H1 (cell line): Measurements from ENCODE around the gene CAPS. TPM values are rescaled to one million over a fixed set of nuclear protein-coding genes. Genes with fewer than 3 reads are reported as not detected.

ENCODE experiments used
- CTCF ChIA-PET: fragments of 300-600 bp; sonication (Branson Sonifier 250); formaldehyde crosslinking; loops from one replicate; lab custom pipeline; 2021; ENCODE audit not compliant: partially characterized antibody; lab: Charles Lee
- POLR2A ChIA-PET: fragments of 300-600 bp; sonication (Branson Sonifier 250); formaldehyde crosslinking; loops from one replicate; lab custom pipeline; 2021; ENCODE audit warnings: inconsistent platforms; ENCODE audit not compliant: partially characterized antibody; lab: Charles Lee
- DNase-seq, 2 experiments: peaks; one replicate each; pipeline versions ENCODE4 v3.0.0 to v3.0.0-alpha.2; 2010 to 2022; ENCODE audit warnings: low spot score in 2 of 2, low read depth in 1 of 2, mixed read lengths in 1 of 2
- FAIRE-seq: peaks from 2 replicates; lab custom pipeline; 2011; peaks lifted over from hg19 to GRCh38; lab: Jason Lieb, UNC
- H2AFZ ChIP-seq: 2 replicates; pipeline ENCODE4 v1.8.1; 2012; ENCODE audit warnings: low read length, inconsistent platforms
- H2AK5ac ChIP-seq: 2 replicates; pipeline ENCODE4 v1.6.1; 2013; ENCODE audit warnings: low read depth, low read length
- H2BK120ac ChIP-seq: replicated peaks from 2 replicates; pipeline ENCODE3; 2013; ENCODE audit warnings: low read depth, low read length, inconsistent platforms
- H2BK12ac ChIP-seq: 2 replicates; pipeline ENCODE4 v1.6.1; 2013; ENCODE audit warnings: low read depth, low read length
- H2BK15ac ChIP-seq: 2 replicates; pipeline ENCODE4 v1.6.1; 2013; ENCODE audit warnings: low read length
- H2BK20ac ChIP-seq: 2 replicates; pipeline ENCODE4 v1.6.1; 2013; ENCODE audit warnings: low read length
- H2BK5ac ChIP-seq: 2 replicates; pipeline ENCODE4 v1.6.1; 2013; ENCODE audit warnings: low read depth, low read length
- H3K14ac ChIP-seq: 2 replicates; pipeline ENCODE4 v1.6.1; 2013; ENCODE audit warnings: inconsistent platforms; ENCODE audit not compliant: insufficient read length
- H3K18ac ChIP-seq: 2 replicates; pipeline ENCODE4 v1.6.1; 2013; ENCODE audit warnings: low read length; ENCODE audit errors: extremely low read depth
- H3K23ac ChIP-seq: 2 replicates; pipeline ENCODE4 v1.6.1; 2013; ENCODE audit warnings: inconsistent platforms; ENCODE audit not compliant: insufficient read length
- H3K23me2 ChIP-seq: 2 replicates; pipeline ENCODE4 v1.6.1; 2013; ENCODE audit warnings: low read depth, low read length
- H3K27ac ChIP-seq: 2 replicates; pipeline ENCODE4 v1.6.1; 2011; ENCODE audit warnings: low read depth, low read length, inconsistent platforms
- H3K27me3 ChIP-seq, 4 experiments: replicated peaks in 1 of 4; 1 replicate in 1 of 4; 2 replicates in 3 of 4; pipeline versions ENCODE4 v1.6.1 to v1.8.1; 2011 to 2013; ENCODE audit warnings: low read length in 3 of 4, mild to moderate bottlenecking in 3 of 4, inconsistent platforms in 2 of 4, mixed read lengths in 2 of 4, moderate library complexity in 1 of 4; ENCODE audit not compliant: control insufficient read depth in 3 of 4, insufficient read depth in 3 of 4; ENCODE audit errors: extremely low read depth in 1 of 4
- H3K36me3 ChIP-seq, 4 experiments: 2 replicates each; pipeline versions ENCODE4 v1.6.1 to v1.8.1; 2011 to 2013; ENCODE audit warnings: mild to moderate bottlenecking in 4 of 4, low read length in 3 of 4, moderate library complexity in 2 of 4, control low read depth in 1 of 4, inconsistent platforms in 1 of 4; ENCODE audit not compliant: insufficient read depth in 4 of 4, control insufficient read depth in 2 of 4
- H3K4ac ChIP-seq: replicated peaks from 2 replicates; pipeline ENCODE3; 2013; ENCODE audit warnings: low read length, low read depth, mixed read lengths, inconsistent platforms; ENCODE audit not compliant: insufficient read length
- H3K4me1 ChIP-seq, 4 experiments: replicated peaks in 1 of 4; 1 replicate in 1 of 4; 2 replicates in 3 of 4; pipeline versions ENCODE4 v1.6.1 to v1.8.1; 2011 to 2013; ENCODE audit warnings: low read length in 3 of 4, inconsistent platforms in 2 of 4, mixed read lengths in 1 of 4; ENCODE audit not compliant: insufficient read depth in 4 of 4, control insufficient read depth in 3 of 4
- H3K4me2 ChIP-seq, 2 experiments: 2 replicates each; pipeline versions ENCODE4 v1.6.1 to v1.8.1; 2011 to 2013; ENCODE audit warnings: low read depth in 2 of 2, low read length in 2 of 2, control low read depth in 1 of 2, inconsistent platforms in 1 of 2, mild to moderate bottlenecking in 1 of 2; ENCODE audit not compliant: insufficient read depth in 1 of 2
- H3K4me3 ChIP-seq, 4 experiments: fragments of 200-600, 300-600 bp in 1 of 4; sonication (generic), shearing (Covaris generic), sonication (Bioruptor Twin) in 1 of 4; 2 replicates each; pipeline versions ENCODE4 v1.5.1 to v1.8.1; 2011 to 2016; ENCODE audit warnings: low read length in 4 of 4, low read depth in 3 of 4, control low read depth in 2 of 4, inconsistent platforms in 2 of 4, mild to moderate bottlenecking in 2 of 4, mixed read lengths in 1 of 4, moderate library complexity in 1 of 4; ENCODE audit not compliant: insufficient read depth in 2 of 4; ENCODE audit errors: extremely low read depth in 1 of 4
- H3K56ac ChIP-seq: replicated peaks from 2 replicates; pipeline ENCODE3; 2013; ENCODE audit warnings: low read depth, mild to moderate bottlenecking, mixed read lengths, low read length, inconsistent platforms; ENCODE audit not compliant: insufficient read length
- H3K79me1 ChIP-seq: 2 replicates; pipeline ENCODE4 v1.6.1; 2013; ENCODE audit warnings: low read depth, low read length, control low read depth
- H3K79me2 ChIP-seq, 2 experiments: 2 replicates each; pipeline versions ENCODE4 v1.6.1 to v1.8.1; 2012 to 2013; ENCODE audit warnings: low read length in 2 of 2, mild to moderate bottlenecking in 2 of 2, inconsistent platforms in 1 of 2; ENCODE audit not compliant: insufficient read depth in 2 of 2, control insufficient read depth in 1 of 2
- H3K9ac ChIP-seq, 4 experiments: replicated peaks in 1 of 4; 1 replicate in 1 of 4; 2 replicates in 3 of 4; pipeline versions ENCODE4 v1.6.1 to v1.8.1; 2011 to 2013; ENCODE audit warnings: low read depth in 3 of 4, low read length in 3 of 4, control low read depth in 2 of 4, mild to moderate bottlenecking in 2 of 4, moderate library complexity in 2 of 4, inconsistent platforms in 1 of 4; ENCODE audit errors: extremely low read depth in 1 of 4
- H3K9me3 ChIP-seq, 2 experiments: 2 replicates each; pipeline versions ENCODE4 v1.6.1 to v1.8.1; 2012 to 2013; ENCODE audit warnings: mild to moderate bottlenecking in 2 of 2, moderate library complexity in 2 of 2, control low read depth in 1 of 2, inconsistent platforms in 1 of 2, low read depth in 1 of 2, low read length in 1 of 2, mixed read lengths in 1 of 2; ENCODE audit not compliant: insufficient read depth in 2 of 2
- H4K20me1 ChIP-seq, 2 experiments: replicated peaks in 1 of 2; 2 replicates each; pipeline versions ENCODE3 to v1.8.1; 2011 to 2013; ENCODE audit warnings: inconsistent platforms in 2 of 2, low read length in 2 of 2, mild to moderate bottlenecking in 1 of 2; ENCODE audit not compliant: insufficient read depth in 2 of 2, control insufficient read depth in 1 of 2
- H4K5ac ChIP-seq: 2 replicates; pipeline ENCODE4 v1.6.1; 2013; ENCODE audit warnings: low read length, low read depth, mixed read lengths, inconsistent platforms; ENCODE audit not compliant: insufficient read length
- H4K8ac ChIP-seq: 2 replicates; pipeline ENCODE4 v1.8.0; 2013; ENCODE audit warnings: mild to moderate bottlenecking, moderate library complexity, low read length, inconsistent platforms; ENCODE audit not compliant: insufficient read depth; ENCODE audit errors: extremely low read depth
- H4K91ac ChIP-seq: replicated peaks from 2 replicates; pipeline ENCODE3; 2013; ENCODE audit warnings: low read length, mixed read lengths, inconsistent platforms; ENCODE audit not compliant: insufficient read length
- ASH2L ChIP-seq: fragments of 200-600, 300-600 bp; sonication (generic); IDR thresholded peaks from one replicate; pipeline ENCODE4 v1.7.1; 2017; ENCODE audit warnings: low read length
- BRCA1 ChIP-seq: IDR thresholded peaks from 2 replicates; pipeline ENCODE4 v1.6.1; 2012; ENCODE audit warnings: low read depth, low read length, improper control_type of control experiment
- EGR1 ChIP-seq: IDR thresholded peaks from 2 replicates; pipeline ENCODE4 v1.6.1; 2011; ENCODE audit warnings: low read depth, low read length, borderline replicate concordance
- HDAC6 ChIP-seq: IDR thresholded peaks from one replicate; pipeline ENCODE4 v1.7.1; 2012; ENCODE audit warnings: low read depth, mild to moderate bottlenecking, inconsistent platforms, low read length, moderate library complexity
- KDM5A ChIP-seq: fragments of 200-600 bp; IDR thresholded peaks from 2 replicates; pipeline ENCODE4 v1.7.1; 2012; ENCODE audit warnings: mild to moderate bottlenecking, low read length, inconsistent platforms, mixed read lengths
- NRF1 ChIP-seq: IDR thresholded peaks from 2 replicates; pipeline ENCODE4 v1.6.1; 2011; ENCODE audit warnings: mild to moderate bottlenecking, low read depth, low read length, improper control_type of control experiment
- POLR2A ChIP-seq, 2 experiments: IDR thresholded peaks; 1 replicate in 1 of 2; 2 replicates in 1 of 2; pipeline ENCODE4 v1.6.1; 2011; ENCODE audit warnings: low read depth in 2 of 2, low read length in 2 of 2, mild to moderate bottlenecking in 2 of 2; ENCODE audit errors: control extremely low read depth in 1 of 2
- RXRA ChIP-seq: IDR thresholded peaks from 2 replicates; pipeline ENCODE4 v1.6.1; 2011; ENCODE audit warnings: low read depth, mild to moderate bottlenecking, low read length, moderate library complexity; ENCODE audit not compliant: insufficient read depth
- SAP30 ChIP-seq: fragments of 300-600 bp; sonication (generic); IDR thresholded peaks from 2 replicates; pipeline ENCODE4 v1.7.1; 2012; ENCODE audit warnings: low read length, moderate library complexity, mild to moderate bottlenecking, inconsistent platforms; ENCODE audit not compliant: insufficient read depth, insufficient replicate concordance
- SIN3A ChIP-seq, 2 experiments: IDR thresholded peaks in 1 of 2; conservative IDR thresholded peaks in 1 of 2; 2 replicates each; pipeline ENCODE4 v1.6.1; 2011 to 2012; ENCODE audit warnings: low read length in 2 of 2, improper control_type of control experiment in 1 of 2, low read depth in 1 of 2, mild to moderate bottlenecking in 1 of 2
- SIRT6 ChIP-seq: IDR thresholded peaks from one replicate; pipeline ENCODE4 v1.7.1; 2012; ENCODE audit warnings: low read length, inconsistent platforms
- SP2 ChIP-seq: IDR thresholded peaks from 2 replicates; pipeline ENCODE4 v1.6.1; 2012; ENCODE audit warnings: mild to moderate bottlenecking, low read length, inconsistent platforms
- SRF ChIP-seq: IDR thresholded peaks from 2 replicates; pipeline ENCODE4 v1.6.1; 2011; ENCODE audit warnings: mild to moderate bottlenecking, low read depth, low read length, moderate library complexity
- TBP ChIP-seq: IDR thresholded peaks from 2 replicates; pipeline ENCODE4 v1.6.1; 2011; ENCODE audit warnings: low read depth, low read length, improper control_type of control experiment
- WGBS, 2 experiments: shearing (Covaris generic) in 1 of 2; methylation state at CpG; one replicate each; pipeline versions ENCODE4 v1.1.6 to v1.1.7; 2013 to 2015; ENCODE audit warnings: low lambda C conversion rate in 2 of 2, mixed read lengths in 2 of 2, inconsistent platforms in 1 of 2, low coverage in 1 of 2, missing lambda C conversion rate in 1 of 2; ENCODE audit not compliant: insufficient replicate concordance in 2 of 2, insufficient coverage in 1 of 2, insufficient read length in 1 of 2; ENCODE audit errors: extremely low coverage in 1 of 2, missing lambda C conversion rate in 1 of 2; 5-methylcytosine and 5-hydroxymethylcytosine counted together
- polyA plus RNA-seq, 7 experiments: library from polyadenylated mRNA; depleted of rRNA in 3 of 7; stranded (reverse) in 5 of 7; unstranded in 2 of 7; fragments of >200 nt in 5 of 7; fragments of 200-250 nt in 2 of 7; gene quantifications; 1 replicate in 5 of 7; 2 replicates in 1 of 7; 4 replicates in 1 of 7; pipeline versions ENCODE4 v1.2.1 to v1.2.3, GENCODE V29; 2011 to 2013; ENCODE audit warnings: missing spikeins in 2 of 7, mixed read lengths in 2 of 7
- total RNA-seq: library from RNA; stranded (reverse); fragmentation: NEBNext Ultra II Directional; extraction: Animal tissue kit (Norgen Biotek cat#: 25700); gene quantifications from 2 replicates; pipeline ENCODE4 v1.2.1, GENCODE V29; 2021

Gene CAPS
- total and polyA plus RNA-seq, 2 of the 8 experiments (the other 6 are each of a cell fraction or from before 2014, with no cell fraction given), result 2.1 to 2.4 TPM

- Histone ChIP-seq H2BK20ac (no peak overlapping the region), H2BK5ac (no peak overlapping the region), H3K14ac (no peak overlapping the region), H3K4me1 (no peaks in the 10 kb centered on the region), H4K8ac (no peak overlapping the region), H2BK15ac (no peak overlapping the region), H3K9me3 (no peaks in the 10 kb centered on the region), H3K27ac (no peak overlapping the region), H3K79me2 (no peaks in the 10 kb centered on the region), H2AFZ (no peak overlapping the region), H4K5ac (no peak overlapping the region), H3K23ac (no peak overlapping the region), H3K56ac (no peak overlapping the region), H3K4me2 (no peak overlapping the region), H2BK120ac (no peak overlapping the region), H3K4ac (no peak overlapping the region), H4K91ac (no peak overlapping the region), H3K4me3 (no peak overlapping the region), H2BK12ac (no peak overlapping the region), H3K9ac (no peak overlapping the region), H3K18ac (no peak overlapping the region), H3K23me2 (no peaks in the 10 kb centered on the region), H4K20me1 (peaks cover 4 to 32% of the 10 kb centered on the region in 2 experiments), H3K79me1 (no peaks in the 10 kb centered on the region), H3K36me3 (peaks cover 26 to 63% (median 52%) of the 10 kb centered on the region in 4 experiments), H2AK5ac (no peak overlapping the region), H3K27me3 (no peaks in the 10 kb centered on the region; a peak in 1 of 7 replicates)
- CTCF ChIA-PET, result interaction anchor here (0.6 to 1.5 kb wide), 2 partner anchors 96 to 944 kb away, joined by 3 to 4 read pairs; no protein-coding TSS in a partner anchor
- POLR2A ChIA-PET, result no interaction called here
- DNase-seq, result no peak
- WGBS, 2 experiments, result 93% methylated on average over 14 of the region's 14 CpGs; no CpG with 5 or more reads in 1 of the 2 experiments
- no peak for FAIRE-seq
- TF ChIP-seq SAP30 (no peak), POLR2A (IDR thresholded peaks at IDR 0.05; ENCODE audit: control extremely low read depth in 1 of 2, low read depth in 2 of 2, low read length in 2 of 2) (no peak), NRF1 (no peak), TBP (no peak), SRF (no peak), ASH2L (no peak), KDM5A (no peak), EGR1 (no peak), RXRA (no peak), BRCA1 (no peak), HDAC6 (no peak), SP2 (no peak), SIRT6 (no peak), SIN3A (conservative IDR thresholded peaks at IDR 0.05 in 1 of 2, IDR thresholded peaks at IDR 0.05 in 1 of 2; ENCODE audit: low read depth in 1 of 2, low read length in 2 of 2) (no peak)
Measured at GRCh38 chr19:5926641-5927440, 12.8 kb downstream of the CAPS start.
